Heart right ventricle (tissue), 16 donors: Measurements from ENCODE around the gene MDM2. TPM values are rescaled to one million over a fixed set of nuclear protein-coding genes. Genes with fewer than 3 reads are reported as not detected.
"Not testable (repeated sequence)": the region's sequence is repeated elsewhere in the genome, so short reads cannot be mapped to it uniquely, and the experiment has no call there.

Experiments used
- ATAC-seq, 8 donors: fragments of 200-7000 bp; cut with Tn5 transposase; one replicate each; pipeline ENCODE4 v1.9.1; 2020; ENCODE audit warnings: mild to moderate bottlenecking in 8 of 8, moderate library complexity in 8 of 8, moderate number of reproducible peaks in 1 of 8
- DNase-seq, 2 donors: peaks; one replicate each; pipeline ENCODE4 v3.0.0-alpha.2; 2020
- H3K27ac ChIP-seq, 10 donors: fragments of 200-600 bp; sonication (generic) in 2 of 10; one replicate each; pipeline versions ENCODE4 v1.5.0 to v1.8.0; 2020 to 2022; ENCODE audit warnings: mild to moderate bottlenecking in 3 of 10
- H3K27me3 ChIP-seq, 7 donors: fragments of 200-600 bp; one replicate each; pipeline ENCODE4 v1.8.0; 2021 to 2022; ENCODE audit warnings: mild to moderate bottlenecking in 2 of 7
- H3K36me3 ChIP-seq, 9 donors: fragments of 200-600 bp; sonication (generic) in 1 of 9; one replicate each; pipeline versions ENCODE4 v1.5.0 to v1.8.0; 2020 to 2022; ENCODE audit warnings: mild to moderate bottlenecking in 2 of 9
- H3K4me1 ChIP-seq, 9 donors: fragments of 200-600 bp; sonication (generic) in 1 of 9; one replicate each; pipeline versions ENCODE4 v1.5.0 to v1.8.0; 2020 to 2022; ENCODE audit warnings: mild to moderate bottlenecking in 4 of 9
- H3K4me3 ChIP-seq, 10 donors: fragments of 200-600 bp; sonication (generic) in 2 of 10; one replicate each; pipeline versions ENCODE4 v1.5.0 to v1.8.0; 2020 to 2022; ENCODE audit warnings: mild to moderate bottlenecking in 7 of 10, moderate library complexity in 2 of 10
- H3K9me3 ChIP-seq, 11 donors: fragments of 200-600 bp in 10 of 11; sonication (generic) in 2 of 11; one replicate each; pipeline versions ENCODE4 v1.5.0 to v1.8.0; 2013 to 2022; ENCODE audit warnings: mild to moderate bottlenecking in 2 of 11, control low read depth in 1 of 11, moderate library complexity in 1 of 11
- CTCF ChIP-seq, 9 donors: fragments of 200-600 bp; sonication (generic) in 2 of 9; IDR thresholded peaks; one replicate each; pipeline versions ENCODE4 v1.5.0 to v1.8.0; 2021 to 2022; ENCODE audit warnings: antibody characterized with exemption in 9 of 9, mild to moderate bottlenecking in 5 of 9, moderate library complexity in 1 of 9
- WGBS, 2 donors: extraction: QIAGEN DNeasy Blood & Tissue Kit; methylation state at CpG; one replicate each; pipeline ENCODE4 v1.1.7; 2013; ENCODE audit warnings: inconsistent platforms in 1 of 2; 5-methylcytosine and 5-hydroxymethylcytosine counted together
- intact Hi-C, 10 donors: fragments of 100-400 bp; cut with DNase I; formaldehyde crosslinking; loops; one replicate each; pipeline versions ENCODE4 v1.11.1 to v1.14.2; 2022
- polyA plus RNA-seq, 2 donors: library from polyadenylated mRNA; stranded (reverse); fragments of 200-250 nt; gene quantifications; one replicate each; pipeline ENCODE4 v1.2.3, GENCODE V29; 2013
- total RNA-seq, 10 donors: library from RNA; stranded (reverse); fragmentation: NEBNext Ultra II Directional in 3 of 10; extraction: Animal tissue kit (Norgen Biotek cat#: 25700) in 3 of 10; gene quantifications; one replicate each; pipeline versions ENCODE4 v1.2.1 to v1.2.4, GENCODE V29; 2021 to 2023
- donor health status: Arrhythmogenic right ventricular cardiomyopathy.
- donor health status: ischemic (EF 13 %, LVEDD 7.1; RV severe dilation, severe dysfunction).
- donor health status: healthy with polysubstance abuse.
- donor health status: DM: no; HTN: yes; CAD: no.
- donor health status: DM: no; HTN: no; CAD: no.
- donor health status: ischemic (EF 25% LVEDD 6.9; RV normal size, moderate dysfunction).
- donor health status: ischemic (EF 25% LVEDD 5.7; RV mildly dilated, moderate dysfunction).
- donor health status: healthy.
- donor health status: DM: yes; HTN: yes; CAD: no.
- donor health status: Ischemic cardiomyopathy.
- donor health status: ischemic (EF 35%, LVEDD 5.7; RV mildly dilated, moderate dysfunction).
- donor health status: nonischemic (EF 11% LVEDD 7.7; RV severe dilation, severe dysfunction).
- donor health status: DM: yes; HTN: yes; CAD: no.
- donor health status: PGD.
- donor health status: ischemic (EF 29% LVEDD 5.4; RV normal size, mild dysfunction).
- donor health status: nonischemic (EF 23%, LVEDD 6.1; RV moderate dilation, normal function).

MDM2 gene
- total and polyA plus RNA-seq, 12 donors, result 15.9 to 95.5 (median 47.1) TPM

- H3K4me1 ChIP-seq, result peaks cover 0 to 11% (median 0%) of the 10 kb centered on the region in 9 donors
- 47 to 48% methylated on average over 2 of the region's 2 CpGs for WGBS, 2 donors
- H3K27me3 ChIP-seq, result no peaks in the 10 kb centered on the region
- no peaks in the 10 kb centered on the region for H3K9me3 ChIP-seq
- ATAC-seq (no peak), DNase-seq (no peak)
- no peak overlapping the region for H3K4me3 ChIP-seq
- H3K36me3 ChIP-seq, result peaks cover 0 to 100% (median 58%) of the 10 kb centered on the region in 9 donors
- TF ChIP-seq CTCF (IDR thresholded peaks at IDR 0.05), result no peak
- intact Hi-C loops, result loop anchor here in 1 of 10 donors (10.0 kb wide), 1 partner anchor 415 kb away; no protein-coding TSS in a partner anchor
- H3K27ac ChIP-seq, result no peak overlapping the region
Measured at GRCh38 chr12:68839183-68840147, 31.5 kb downstream of the MDM2 start.

- H3K27ac ChIP-seq, ATAC-seq, H3K4me3 ChIP-seq, DNase-seq, H3K4me1 ChIP-seq, H3K27me3 ChIP-seq, intact Hi-C loops, H3K9me3 ChIP-seq: not testable (repeated sequence)
- peaks cover 0 to 99% (median 47%) of the 10 kb centered on the region in 9 donors for H3K36me3 ChIP-seq
- 95 to 99% methylated on average over 5 of the region's 5 CpGs for WGBS, 2 donors
Measured at GRCh38 chr12:68841175-68841574, 33.2 kb downstream of the MDM2 start.

GRCh38 chr12:68841717-68842116, 33.7 kb downstream of the MDM2 start:
- H3K9me3 ChIP-seq, result no peaks in the 10 kb centered on the region
- intact Hi-C loops, result no loop called here
- H3K36me3 ChIP-seq, result peaks cover 0 to 96% (median 43%) of the 10 kb centered on the region in 9 donors
- no peak for TF ChIP-seq CTCF (IDR thresholded peaks at IDR 0.05)
- no peak overlapping the region for H3K27ac ChIP-seq
- no peak for DNase-seq
- no peak overlapping the region for H3K4me3 ChIP-seq
- H3K27me3 ChIP-seq, result no peaks in the 10 kb centered on the region
- WGBS, 2 donors, result 87 to 89% methylated on average over 2 of the region's 2 CpGs
- no peak for ATAC-seq
- no peaks in the 10 kb centered on the region for H3K4me1 ChIP-seq

GRCh38 chr12:68842123-68842522, 34.1 kb downstream of the MDM2 start:
- no peak for TF ChIP-seq CTCF (IDR thresholded peaks at IDR 0.05)
- no peak overlapping the region for H3K27ac ChIP-seq
- H3K36me3 ChIP-seq, result peaks cover 0 to 92% (median 40%) of the 10 kb centered on the region in 9 donors
- intact Hi-C loops, result no loop called here
- no peak for ATAC-seq
- H3K27me3 ChIP-seq, result no peaks in the 10 kb centered on the region
- H3K4me3 ChIP-seq, result no peak overlapping the region
- H3K9me3 ChIP-seq, result no peaks in the 10 kb centered on the region
- H3K4me1 ChIP-seq, result no peaks in the 10 kb centered on the region
- DNase-seq, result no peak
- WGBS, 2 donors, result 96% methylated on average over 3 of the region's 3 CpGs
